ENCODE data around the gene BHMT2. TPM values are rescaled to one million over a fixed set of nuclear protein-coding genes. Genes with fewer than 3 reads are reported as not detected.

BHMT2 gene
- total and polyA plus RNA-seq, 2 experiments from 2014 or later: 1.7 to 1.9 TPM

DNA sequence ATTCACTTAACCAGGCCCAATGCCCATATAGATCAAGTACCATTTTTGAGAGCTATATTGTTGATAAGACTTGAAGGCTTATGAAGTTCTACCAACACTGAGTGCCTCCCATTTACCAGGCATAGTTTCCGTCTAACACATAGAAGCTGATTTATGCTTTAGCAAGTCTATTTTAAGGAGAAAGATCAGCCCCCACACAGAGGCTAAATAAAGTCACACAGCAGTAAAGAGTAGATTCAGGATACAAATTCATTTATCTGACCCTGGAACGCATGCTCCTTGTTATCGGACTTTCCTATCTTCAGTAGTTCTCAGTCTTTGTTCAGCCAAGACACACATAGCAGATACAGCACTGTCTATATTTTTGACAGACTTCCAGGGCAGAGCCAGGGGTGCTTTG is 34.3 kb upstream of the BHMT2 start (continued):
- no peak for TF ChIP-seq ZNF462 (CRISPR knock-in tag; IDR thresholded peaks at IDR 0.05)

- ATAC-seq: no peak
- Histone ChIP-seq H3F3A (replicated peaks; ENCODE audit: low read depth) (no peaks in the 10 kb centered on the region), H3K27ac (ENCODE audit: low read depth) (no peak overlapping the region), H3K9me2 (ENCODE audit: insufficient read depth) (no peaks in the 10 kb centered on the region), H3K27me3 (ENCODE audit: insufficient read depth) (no peaks in the 10 kb centered on the region), H2AFZ (no peak overlapping the region), H4K20me1 (replicated peaks; ENCODE audit: insufficient read depth) (no peaks in the 10 kb centered on the region), H3K4me1 (ENCODE audit: insufficient read depth) (no peaks in the 10 kb centered on the region), H3K79me2 (replicated peaks; ENCODE audit: insufficient read depth) (no peaks in the 10 kb centered on the region), H3K4me2 (no peak overlapping the region), H3K4me3 (no peak overlapping the region), H3K36me3 (ENCODE audit: insufficient read depth) (no peaks in the 10 kb centered on the region)
- H3K27me3 Mint-ChIP-seq (ENCODE audit: insufficient read depth, low read depth, poor library complexity): no peaks in the 10 kb centered on the region
- TF ChIP-seq JUNB (IDR thresholded peaks at IDR 0.05; ENCODE audit: unreplicated experiment) (no peak), POLR2AphosphoS5 (IDR thresholded peaks at IDR 0.05; ENCODE audit: low read depth) (no peak), EZH2 (IDR thresholded peaks at IDR 0.05; ENCODE audit: low read depth, unreplicated experiment) (no peak), EZH2phosphoT487 (IDR thresholded peaks at IDR 0.05; ENCODE audit: unreplicated experiment) (no peak)
- TF ChIP-seq, protein P1, sequence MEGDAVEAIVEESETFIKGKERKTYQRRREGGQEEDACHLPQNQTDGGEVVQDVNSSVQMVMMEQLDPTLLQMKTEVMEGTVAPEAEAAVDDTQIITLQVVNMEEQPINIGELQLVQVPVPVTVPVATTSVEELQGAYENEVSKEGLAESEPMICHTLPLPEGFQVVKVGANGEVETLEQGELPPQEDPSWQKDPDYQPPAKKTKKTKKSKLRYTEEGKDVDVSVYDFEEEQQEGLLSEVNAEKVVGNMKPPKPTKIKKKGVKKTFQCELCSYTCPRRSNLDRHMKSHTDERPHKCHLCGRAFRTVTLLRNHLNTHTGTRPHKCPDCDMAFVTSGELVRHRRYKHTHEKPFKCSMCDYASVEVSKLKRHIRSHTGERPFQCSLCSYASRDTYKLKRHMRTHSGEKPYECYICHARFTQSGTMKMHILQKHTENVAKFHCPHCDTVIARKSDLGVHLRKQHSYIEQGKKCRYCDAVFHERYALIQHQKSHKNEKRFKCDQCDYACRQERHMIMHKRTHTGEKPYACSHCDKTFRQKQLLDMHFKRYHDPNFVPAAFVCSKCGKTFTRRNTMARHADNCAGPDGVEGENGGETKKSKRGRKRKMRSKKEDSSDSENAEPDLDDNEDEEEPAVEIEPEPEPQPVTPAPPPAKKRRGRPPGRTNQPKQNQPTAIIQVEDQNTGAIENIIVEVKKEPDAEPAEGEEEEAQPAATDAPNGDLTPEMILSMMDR (conservative IDR thresholded peaks at IDR 0.05; ENCODE audit: low read depth in 2 of 2): no peak
- no peaks in the 10 kb centered on the region for H3K36me3 Mint-ChIP-seq (ENCODE audit: low read depth)
- H3K4me3 Mint-ChIP-seq: no peak overlapping the region
- H3K27ac Mint-ChIP-seq: no peak overlapping the region
- no peaks in the 10 kb centered on the region for H3K9me3 Mint-ChIP-seq
- H3K4me1 Mint-ChIP-seq: no peaks in the 10 kb centered on the region
- no peak for DNase-seq (ENCODE audit: low spot score)
These were observed 32.8 kb upstream of the BHMT2 start for GRCh38 chr5:79036769-79037168.
